Neural progenitor cell (in vitro differentiated cells): ENCODE measurements around the gene DNMT3A. TPM values are rescaled to one million over a fixed set of nuclear protein-coding genes. Genes with fewer than 3 reads are reported as not detected.

ENCODE experiments used
- DNase-seq: peaks from one replicate; pipeline ENCODE4 v3.0.0-alpha.2; 2016; ENCODE audit warnings: low spot score
- H2AFZ ChIP-seq: fragments of 200-600 bp; sonication (generic); replicated peaks from 2 replicates; pipeline ENCODE4 v1.6.1; 2016; ENCODE audit warnings: antibody characterized with exemption
- H3F3A ChIP-seq: fragments of 200-600 bp; sonication (generic); 2 replicates; pipeline ENCODE4 v1.6.1; 2016; ENCODE audit warnings: antibody characterized with exemption, low read depth
- H3K27ac ChIP-seq: fragments of 200-600 bp; sonication (generic); 2 replicates; pipeline ENCODE4 v1.5.1; 2016; ENCODE audit warnings: mild to moderate bottlenecking
- H3K27me3 ChIP-seq: fragments of 200-600 bp; sonication (generic); 2 replicates; pipeline ENCODE4 v1.6.1; 2016; ENCODE audit warnings: mild to moderate bottlenecking, moderate library complexity
- H3K36me3 ChIP-seq: fragments of 200-600 bp; sonication (generic); 2 replicates; pipeline ENCODE4 v1.5.1; 2016
- H3K4me1 ChIP-seq: fragments of 200-600 bp; sonication (generic); 2 replicates; pipeline ENCODE4 v1.6.1; 2016; ENCODE audit warnings: mixed run types
- H3K4me2 ChIP-seq: fragments of 200-600 bp; sonication (generic); 2 replicates; pipeline ENCODE4 v1.6.1; 2016
- H3K4me3 ChIP-seq: fragments of 200-600 bp; sonication (generic); 2 replicates; pipeline ENCODE4 v1.5.1; 2016
- H3K79me2 ChIP-seq: fragments of 200-600 bp; sonication (generic); 2 replicates; pipeline ENCODE4 v1.6.1; 2016; ENCODE audit warnings: low read depth
- H3K9ac ChIP-seq: fragments of 200-600 bp; sonication (generic); 2 replicates; pipeline ENCODE4 v1.6.1; 2016
- H3K9me3 ChIP-seq: fragments of 200-600 bp; sonication (generic); 2 replicates; pipeline ENCODE4 v1.5.1; 2016; ENCODE audit warnings: low read depth
- H4K20me1 ChIP-seq: fragments of 200-600 bp; sonication (generic); 2 replicates; pipeline ENCODE4 v1.6.1; 2016; ENCODE audit warnings: low read depth
- H3K27ac Mint-ChIP-seq: 3 replicates; pipeline ENCODE4 v1.8.0; 2021; ENCODE audit warnings: mixed read lengths
- H3K27me3 Mint-ChIP-seq: 2 replicates; pipeline ENCODE4 v1.8.0; 2022; ENCODE audit warnings: low read depth, mild to moderate bottlenecking, inconsistent platforms, moderate library complexity, mixed read lengths; ENCODE audit not compliant: insufficient read depth
- H3K36me3 Mint-ChIP-seq: 3 replicates; pipeline ENCODE4 v1.8.0; 2021; ENCODE audit warnings: mixed read lengths
- H3K4me1 Mint-ChIP-seq: 3 replicates; pipeline ENCODE4 v1.8.0; 2021; ENCODE audit warnings: mixed read lengths
- H3K4me3 Mint-ChIP-seq: 3 replicates; pipeline ENCODE4 v1.8.0; 2021; ENCODE audit warnings: mild to moderate bottlenecking, moderate library complexity, mixed read lengths
- H3K9me3 Mint-ChIP-seq: 3 replicates; pipeline ENCODE4 v1.8.0; 2020; ENCODE audit warnings: mixed read lengths
- EZH2 ChIP-seq: fragments of 200-600 bp; sonication (generic); IDR thresholded peaks from 2 replicates; pipeline ENCODE4 v1.6.1; 2017; ENCODE audit warnings: antibody characterized with exemption, mild to moderate bottlenecking, moderate library complexity
- EZH2phosphoT487 ChIP-seq: fragments of 200-600 bp; sonication (generic); IDR thresholded peaks from 2 replicates; pipeline ENCODE4 v1.6.1; 2017; ENCODE audit warnings: antibody characterized with exemption
- total RNA-seq: library from RNA; depleted of rRNA; stranded (reverse); fragments of >200 nt; gene quantifications from 2 replicates; pipeline ENCODE4 v1.2.3, GENCODE V29; 2015; ENCODE audit warnings: low replicate concordance
- TF ChIP-seq, protein P1 (sequence below): fragments of 200-600 bp; sonication (generic); IDR thresholded peaks from 2 replicates; pipeline ENCODE4 v1.5.1; 2017; ENCODE audit warnings: antibody characterized with exemption, mild to moderate bottlenecking

DNMT3A gene
- total RNA-seq, 1 donor from 2014 or later: 46.5 TPM

GRCh38 chr2:25257032-25257552, 84.6 kb downstream of the DNMT3A start:
- Mint-ChIP-seq H3K36me3 (peaks cover 20% of the 10 kb centered on the region), H3K27me3 (peaks cover 12% of the 10 kb centered on the region), H3K4me1 (peaks cover 74% of the 10 kb centered on the region), H3K4me3 (peak overlapping the region; percentile 64), H3K9me3 (no peaks in the 10 kb centered on the region), H3K27ac (peak overlapping the region; percentile 36)
- TF ChIP-seq EZH2phosphoT487 (no peak), EZH2 (no peak)
- TF ChIP-seq, protein P1, sequence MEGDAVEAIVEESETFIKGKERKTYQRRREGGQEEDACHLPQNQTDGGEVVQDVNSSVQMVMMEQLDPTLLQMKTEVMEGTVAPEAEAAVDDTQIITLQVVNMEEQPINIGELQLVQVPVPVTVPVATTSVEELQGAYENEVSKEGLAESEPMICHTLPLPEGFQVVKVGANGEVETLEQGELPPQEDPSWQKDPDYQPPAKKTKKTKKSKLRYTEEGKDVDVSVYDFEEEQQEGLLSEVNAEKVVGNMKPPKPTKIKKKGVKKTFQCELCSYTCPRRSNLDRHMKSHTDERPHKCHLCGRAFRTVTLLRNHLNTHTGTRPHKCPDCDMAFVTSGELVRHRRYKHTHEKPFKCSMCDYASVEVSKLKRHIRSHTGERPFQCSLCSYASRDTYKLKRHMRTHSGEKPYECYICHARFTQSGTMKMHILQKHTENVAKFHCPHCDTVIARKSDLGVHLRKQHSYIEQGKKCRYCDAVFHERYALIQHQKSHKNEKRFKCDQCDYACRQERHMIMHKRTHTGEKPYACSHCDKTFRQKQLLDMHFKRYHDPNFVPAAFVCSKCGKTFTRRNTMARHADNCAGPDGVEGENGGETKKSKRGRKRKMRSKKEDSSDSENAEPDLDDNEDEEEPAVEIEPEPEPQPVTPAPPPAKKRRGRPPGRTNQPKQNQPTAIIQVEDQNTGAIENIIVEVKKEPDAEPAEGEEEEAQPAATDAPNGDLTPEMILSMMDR: no peak
- no peaks in the 10 kb centered on the region for H4K20me1 ChIP-seq
- H3K27me3 ChIP-seq: no peaks in the 10 kb centered on the region
- H3K4me3 ChIP-seq: no peak overlapping the region
- no peaks in the 10 kb centered on the region for H3K36me3 ChIP-seq
- H3F3A ChIP-seq: peaks cover 53% of the 10 kb centered on the region
- H3K4me1 ChIP-seq: peaks cover 52% of the 10 kb centered on the region
- peak overlapping the region; percentile 8 for H2AFZ ChIP-seq
- no peaks in the 10 kb centered on the region for H3K79me2 ChIP-seq
- peak overlapping the region; percentile 42 for H3K4me2 ChIP-seq
- no peak overlapping the region for H3K9ac ChIP-seq
- DNase-seq: peak; percentile 63
- H3K27ac ChIP-seq: peak overlapping the region; percentile 18
- H3K9me3 ChIP-seq: no peaks in the 10 kb centered on the region

DNA sequence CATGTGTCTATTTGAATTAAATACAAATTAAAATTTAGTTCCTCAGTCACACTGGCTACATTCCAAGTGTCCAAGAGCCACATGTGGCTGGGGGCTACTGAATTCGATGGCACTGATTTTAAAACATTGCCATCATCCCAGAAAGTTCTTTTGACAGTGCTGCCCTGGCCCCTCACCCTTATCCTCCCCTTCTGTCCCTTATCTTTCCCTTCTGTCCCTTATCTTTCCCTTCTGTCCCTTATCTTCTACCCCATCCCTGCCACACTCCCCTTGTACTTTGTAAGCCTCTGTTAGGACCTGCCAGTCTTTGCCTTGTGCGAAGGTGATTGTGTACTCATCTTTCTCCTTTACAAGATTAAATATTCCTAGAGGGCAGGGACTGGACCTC, 85.2 kb downstream of the DNMT3A start:
- no peaks in the 10 kb centered on the region for H3K27me3 ChIP-seq
- H3K36me3 ChIP-seq: no peaks in the 10 kb centered on the region
- no peak for DNase-seq
- Mint-ChIP-seq H3K4me3 (peak overlapping the region; percentile 9), H3K27me3 (peaks cover 12% of the 10 kb centered on the region), H3K27ac (peak overlapping the region; percentile 46), H3K9me3 (no peaks in the 10 kb centered on the region), H3K36me3 (peaks cover 20% of the 10 kb centered on the region), H3K4me1 (peaks cover 71% of the 10 kb centered on the region)
- TF ChIP-seq, protein P1: no peak
- TF ChIP-seq EZH2 (no peak), EZH2phosphoT487 (no peak)
- H3K27ac ChIP-seq: no peak overlapping the region
- no peaks in the 10 kb centered on the region for H4K20me1 ChIP-seq
- H3K79me2 ChIP-seq: peaks cover 4% of the 10 kb centered on the region
- H3K4me3 ChIP-seq: no peak overlapping the region
- peak overlapping the region; percentile 42 for H3K4me2 ChIP-seq
- H3F3A ChIP-seq: peaks cover 59% of the 10 kb centered on the region
- H3K9ac ChIP-seq: no peak overlapping the region
- H2AFZ ChIP-seq: peak overlapping the region; percentile 8
- no peaks in the 10 kb centered on the region for H3K9me3 ChIP-seq
- H3K4me1 ChIP-seq: peaks cover 52% of the 10 kb centered on the region

GRCh38 chr2:25255745-25256487, 85.8 kb downstream of the DNMT3A start:
- Histone ChIP-seq H3K27ac (no peak overlapping the region), H3K4me3 (no peak overlapping the region), H3K36me3 (no peaks in the 10 kb centered on the region), H3F3A (peaks cover 63% of the 10 kb centered on the region), H3K9ac (no peak overlapping the region), H3K4me2 (no peak overlapping the region), H3K4me1 (peaks cover 52% of the 10 kb centered on the region), H2AFZ (no peak overlapping the region), H3K27me3 (no peaks in the 10 kb centered on the region), H3K79me2 (peaks cover 10% of the 10 kb centered on the region), H3K9me3 (no peaks in the 10 kb centered on the region), H4K20me1 (no peaks in the 10 kb centered on the region)
- no peaks in the 10 kb centered on the region for H3K9me3 Mint-ChIP-seq
- DNase-seq: no peak
- peaks cover 12% of the 10 kb centered on the region for H3K27me3 Mint-ChIP-seq
- H3K27ac Mint-ChIP-seq: peak overlapping the region; percentile 1
- H3K36me3 Mint-ChIP-seq: peaks cover 20% of the 10 kb centered on the region
- TF ChIP-seq, protein P1: no peak
- TF ChIP-seq EZH2: no peak
- no peak for TF ChIP-seq EZH2phosphoT487
- H3K4me3 Mint-ChIP-seq: peak overlapping the region; percentile 12
- peaks cover 71% of the 10 kb centered on the region for H3K4me1 Mint-ChIP-seq
